GM19467 (cell line): ENCODE data around the gene TH.

ENCODE experiments used
- ATAC-seq: cut with Tn5 transposase; IDR thresholded peaks from one replicate; pipeline ENCODE4 v1.9.1; 2021; ENCODE audit warnings: mild to moderate bottlenecking, moderate library complexity; ENCODE audit not compliant: unreplicated experiment

Gene TH

DNA sequence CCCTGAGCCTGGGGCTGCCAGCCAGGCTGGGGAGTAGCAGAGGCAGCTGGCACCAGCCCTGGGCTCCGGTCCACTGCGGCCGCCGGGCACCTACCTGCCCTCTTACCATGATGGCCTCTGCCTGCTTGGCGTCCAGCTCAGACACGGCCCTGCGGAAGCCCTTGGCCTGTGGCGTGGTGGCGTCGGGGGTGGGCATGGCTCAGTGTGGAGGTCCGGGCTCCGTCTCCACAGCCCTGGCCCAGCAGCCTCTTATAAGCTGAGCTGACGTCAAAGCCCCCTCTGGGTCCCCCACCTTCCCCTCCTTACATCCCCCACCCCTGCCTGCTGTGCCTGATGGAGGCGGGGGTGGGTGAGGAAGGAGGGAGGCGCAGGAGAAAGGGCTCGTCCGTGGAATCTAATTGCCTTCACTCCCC, at the start of gene TH:
TSS of gene TH (minus strand) at position 225 of the 413 bp plus-strand sequence. CDS start at position 196, 29 bp downstream.
- no peak for ATAC-seq

DNA sequence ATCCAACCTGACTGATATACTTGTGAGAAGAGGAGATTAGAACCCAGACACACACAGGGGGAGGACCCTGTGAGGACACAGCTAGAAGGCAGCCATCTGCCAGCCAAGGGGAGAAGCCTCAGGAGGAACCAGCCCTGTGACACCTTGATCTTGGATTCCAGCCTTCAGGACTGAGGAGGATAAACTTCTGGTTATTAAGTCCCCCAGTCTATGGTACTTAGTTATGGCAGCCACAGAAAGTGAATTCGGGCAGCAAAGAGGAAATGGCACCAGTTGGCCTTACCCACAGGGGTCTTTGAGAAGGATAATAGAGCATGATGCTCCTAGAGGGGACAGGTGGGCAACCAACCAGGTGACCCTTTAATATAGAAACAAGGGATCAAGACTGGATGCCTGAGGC, 49.4 kb upstream of the TH start:
- ATAC-seq, result no peak

DNA sequence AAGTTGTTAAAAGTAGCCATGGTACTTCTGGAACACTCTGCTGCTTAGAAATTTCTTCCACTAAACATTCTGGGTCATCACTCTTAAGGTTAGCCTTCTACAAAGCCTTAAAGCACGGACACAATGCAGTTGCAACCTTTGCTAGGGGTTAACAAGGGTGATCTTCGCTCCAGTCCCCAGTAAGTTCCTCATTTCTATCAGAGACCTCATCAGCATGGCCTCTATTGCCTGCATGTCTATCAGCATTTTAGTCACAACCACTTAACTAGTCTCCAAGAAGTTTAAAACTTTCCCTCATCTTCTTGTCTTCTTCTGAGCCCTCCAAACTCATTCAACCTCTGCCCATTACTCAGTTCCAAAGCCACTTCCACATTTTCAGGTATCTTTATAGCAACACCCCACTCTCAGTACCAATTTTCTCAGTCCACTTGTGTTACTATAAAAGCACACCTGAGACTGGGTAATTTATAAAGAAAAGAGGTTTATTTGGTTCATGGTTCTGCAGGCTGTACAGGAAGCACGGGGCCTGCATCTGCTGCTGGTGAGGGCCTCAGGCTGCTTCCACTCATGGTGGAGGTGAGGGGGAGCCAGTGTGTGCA, 48.7 kb upstream of the TH start:
- ATAC-seq, result no peak

DNA sequence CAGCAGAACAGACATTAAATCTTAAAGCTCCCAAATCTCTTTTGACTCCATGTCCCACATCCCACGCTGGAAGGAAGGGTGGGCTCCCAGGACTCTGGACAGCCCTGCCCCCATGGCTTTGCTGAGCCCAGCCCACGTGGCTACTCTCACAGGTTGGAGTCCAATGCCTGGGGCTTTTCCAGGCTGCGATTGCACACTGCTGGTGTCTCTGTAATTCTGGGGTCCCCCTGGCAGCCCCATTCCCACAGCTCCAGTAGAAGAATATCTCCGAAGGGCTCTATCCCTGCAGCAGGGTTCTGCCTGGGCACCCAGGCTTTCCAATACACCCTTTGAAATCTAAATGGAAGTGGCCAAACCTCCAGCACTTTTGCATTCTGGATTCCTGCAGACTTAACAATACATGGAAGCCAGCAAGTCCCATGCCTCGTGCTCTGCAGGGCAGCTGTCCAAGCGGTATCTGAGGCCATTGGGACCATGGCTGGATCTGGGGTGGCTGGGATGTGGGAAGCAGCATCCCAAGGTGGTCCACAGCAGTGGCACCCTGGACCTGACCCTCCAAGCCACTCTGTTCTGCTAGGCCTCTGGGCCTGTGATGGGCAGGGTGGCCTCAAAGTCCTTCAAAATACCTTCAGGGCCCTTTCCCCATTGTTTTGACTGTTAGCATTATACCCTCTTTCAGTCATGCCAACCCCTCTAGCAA, 47.9 kb upstream of the TH start:
- no peak for ATAC-seq

DNA sequence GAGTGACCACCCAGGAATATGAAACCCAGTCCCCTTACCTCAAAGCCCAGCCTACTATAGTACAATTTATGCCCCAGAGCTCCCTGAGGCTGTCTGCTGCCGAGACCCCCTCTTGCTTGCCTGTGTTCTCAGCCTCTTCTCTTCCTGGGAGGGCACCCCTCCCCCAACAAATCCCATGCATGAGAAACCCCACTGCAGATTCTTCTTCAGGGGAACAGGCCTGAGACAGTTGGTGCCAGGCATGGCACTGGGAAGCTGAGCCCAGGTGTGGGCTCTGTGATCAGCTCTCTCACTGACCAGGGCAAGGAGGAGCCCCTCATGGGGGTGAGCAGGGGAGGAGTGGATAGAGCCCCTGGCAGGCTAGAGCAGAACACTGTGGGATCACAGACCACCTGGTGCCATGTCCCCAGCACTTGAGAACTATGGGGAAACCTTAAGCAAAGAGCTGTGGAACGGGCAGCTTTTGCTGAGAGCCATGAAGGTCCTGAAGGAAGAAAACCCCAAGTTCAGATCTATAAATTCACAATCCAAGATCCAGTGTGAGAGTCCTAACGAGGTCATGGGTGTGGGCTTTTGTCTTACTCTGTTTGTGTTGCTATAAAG, 46.5 kb upstream of the TH start:
- ATAC-seq, result no peak

DNA sequence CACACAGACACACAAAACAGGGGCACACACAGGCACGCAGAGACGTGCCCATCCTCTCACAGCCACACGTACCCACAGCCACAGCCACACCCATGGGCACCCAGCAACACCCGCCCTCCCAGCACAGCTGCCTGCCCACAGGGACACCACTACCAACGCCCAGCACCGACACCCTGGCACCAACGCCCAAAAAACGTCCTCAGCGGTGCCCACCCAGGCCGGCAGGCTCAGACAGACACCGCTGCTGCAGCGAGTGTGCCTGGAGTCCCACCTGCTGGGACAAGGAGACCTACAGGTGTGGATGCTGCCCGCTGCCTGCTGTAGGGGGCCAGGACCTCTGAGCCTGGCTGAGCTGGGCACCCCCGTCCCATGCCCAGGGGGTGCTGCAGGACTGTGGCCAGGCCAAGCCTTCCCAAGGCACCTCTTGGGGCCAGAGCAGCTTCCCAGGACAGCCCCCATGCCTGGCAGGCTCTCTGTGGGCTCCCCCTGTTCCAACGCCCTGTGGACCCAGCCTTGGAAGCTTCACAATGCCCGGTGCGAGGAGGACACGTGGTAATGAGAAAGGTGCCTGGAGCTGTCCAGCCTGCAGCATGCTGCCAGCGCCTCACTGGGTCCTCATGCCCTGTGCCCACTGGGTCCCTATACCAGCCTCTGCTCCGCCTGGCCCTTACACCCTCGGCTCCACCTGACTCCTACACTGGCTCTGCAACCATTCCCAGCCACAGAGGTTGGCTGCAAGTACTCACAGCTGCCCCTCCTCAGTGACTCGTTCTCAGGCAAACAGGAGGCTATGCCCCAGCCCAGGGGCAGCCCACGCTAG, 45.8 kb upstream of the TH start:
- ATAC-seq, result no peak

DNA sequence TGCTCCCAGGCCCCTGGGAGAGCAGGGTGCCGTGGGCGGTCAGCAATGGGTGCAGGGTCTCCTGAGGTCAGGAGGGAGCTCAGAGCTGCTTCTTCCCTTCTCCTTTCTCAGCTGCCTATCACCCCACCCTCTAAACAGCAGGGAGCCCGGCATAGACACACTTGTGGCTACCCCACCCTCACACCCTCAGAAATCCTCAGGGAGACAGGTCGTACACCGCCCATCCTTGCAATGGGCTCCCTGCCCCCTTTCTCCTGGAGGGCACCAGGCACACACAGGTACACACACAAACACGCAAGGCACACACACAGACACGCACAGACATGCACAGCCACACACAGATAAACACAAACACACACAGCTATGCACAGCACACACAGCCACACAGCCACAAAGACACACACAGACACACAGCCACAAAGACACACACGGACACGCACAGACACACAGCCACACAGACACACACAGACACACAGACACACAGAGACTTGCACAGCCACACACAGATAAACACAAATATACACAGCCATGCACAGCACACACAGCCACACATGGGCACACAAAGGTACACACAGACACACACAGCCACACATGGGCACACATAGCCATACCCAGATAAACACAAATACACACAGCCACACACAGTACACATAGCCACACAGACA, 44.9 kb upstream of the TH start:
- no peak for ATAC-seq

DNA sequence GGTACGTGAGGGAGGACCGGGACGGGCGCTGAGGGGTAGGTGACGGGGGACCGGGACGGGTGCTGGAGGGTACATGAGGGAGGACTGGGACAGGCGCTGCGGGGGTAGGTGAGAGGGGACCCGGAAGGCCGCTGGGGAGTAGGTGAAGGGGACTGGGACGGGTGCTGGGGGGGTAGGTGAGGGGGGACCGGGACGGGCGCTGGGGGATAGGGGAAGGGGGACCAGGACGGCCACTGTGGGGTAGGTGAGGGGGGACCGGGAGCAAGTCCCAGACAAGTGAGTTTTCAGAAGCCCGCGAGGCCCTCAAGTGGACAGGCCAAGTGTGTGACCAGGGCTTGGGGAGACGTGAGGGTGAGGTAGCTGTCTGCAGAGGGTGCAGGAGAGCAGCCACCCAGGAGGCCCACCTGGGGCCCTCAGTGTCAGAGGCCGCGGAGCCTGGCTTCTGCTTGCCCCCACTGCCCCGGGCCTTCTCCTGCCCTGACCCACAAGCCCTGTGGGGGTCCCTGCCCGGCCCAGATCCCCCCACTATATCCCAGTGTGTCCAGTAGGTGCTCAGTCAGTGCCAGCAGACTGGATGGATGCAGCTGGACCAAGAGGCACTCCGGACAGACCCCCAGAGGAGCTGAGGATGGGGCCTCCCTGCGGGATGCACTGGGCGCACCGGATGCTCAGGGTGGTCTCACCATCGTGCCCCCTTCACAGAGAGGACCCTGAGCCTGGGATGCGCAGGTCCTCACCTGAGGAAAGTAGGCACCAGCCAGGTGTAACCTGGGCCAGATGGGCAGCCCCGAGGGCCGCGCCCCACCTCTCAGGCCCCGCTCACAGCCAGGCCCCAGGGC, 44.2 kb upstream of the TH start:
- ATAC-seq, result no peak

DNA sequence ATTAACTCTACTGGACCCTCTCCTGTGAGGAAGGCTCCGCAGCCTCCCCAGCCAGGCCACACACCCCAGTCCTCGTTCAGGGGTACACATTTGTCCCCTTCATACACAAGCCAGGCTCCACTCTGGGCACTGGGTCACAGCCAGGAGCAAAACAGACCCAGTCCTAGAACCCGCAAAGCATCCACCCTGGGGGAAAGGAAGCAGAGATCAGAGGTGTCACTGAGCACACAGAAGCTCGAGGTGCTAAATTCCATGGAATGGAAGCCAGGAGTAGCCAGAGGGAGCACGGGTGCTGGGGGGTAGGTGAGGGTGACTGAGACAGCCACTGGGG, 43.6 kb upstream of the TH start:
- no peak for ATAC-seq

DNA sequence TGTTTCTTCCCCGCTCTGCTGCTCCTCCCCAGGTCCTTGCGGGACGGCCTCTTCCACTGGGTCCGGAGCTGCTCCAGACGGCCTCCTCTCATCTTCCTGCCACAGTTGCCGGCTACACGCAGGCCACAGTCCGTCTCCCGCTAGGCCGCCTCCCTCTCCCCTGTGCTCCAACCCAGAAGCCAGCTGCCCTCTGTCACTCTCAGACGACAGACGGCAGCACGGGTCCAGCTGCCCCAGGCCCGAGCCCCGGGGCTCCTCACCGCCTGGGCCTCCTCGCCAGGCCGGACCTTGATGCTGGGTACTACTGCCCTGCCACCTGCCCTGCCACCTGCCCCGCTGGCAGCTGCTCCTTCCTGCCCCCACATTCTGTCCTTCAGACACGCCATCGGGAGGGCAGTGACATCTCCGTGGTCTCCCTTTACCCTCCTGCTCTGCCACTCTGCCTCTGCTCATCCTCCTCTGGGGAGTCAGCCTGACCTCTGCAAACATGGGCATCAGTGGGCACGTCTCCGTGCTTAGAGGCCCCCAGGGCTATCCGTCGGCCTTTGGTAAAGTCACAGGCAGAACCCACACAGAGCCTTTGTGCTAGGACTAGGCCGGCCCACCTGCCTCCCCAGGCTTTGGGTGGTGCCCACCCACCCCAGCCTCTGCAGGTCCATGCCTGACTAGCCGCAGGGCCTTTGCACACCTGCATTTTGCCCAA, 43.1 kb upstream of the TH start:
- no peak for ATAC-seq

DNA sequence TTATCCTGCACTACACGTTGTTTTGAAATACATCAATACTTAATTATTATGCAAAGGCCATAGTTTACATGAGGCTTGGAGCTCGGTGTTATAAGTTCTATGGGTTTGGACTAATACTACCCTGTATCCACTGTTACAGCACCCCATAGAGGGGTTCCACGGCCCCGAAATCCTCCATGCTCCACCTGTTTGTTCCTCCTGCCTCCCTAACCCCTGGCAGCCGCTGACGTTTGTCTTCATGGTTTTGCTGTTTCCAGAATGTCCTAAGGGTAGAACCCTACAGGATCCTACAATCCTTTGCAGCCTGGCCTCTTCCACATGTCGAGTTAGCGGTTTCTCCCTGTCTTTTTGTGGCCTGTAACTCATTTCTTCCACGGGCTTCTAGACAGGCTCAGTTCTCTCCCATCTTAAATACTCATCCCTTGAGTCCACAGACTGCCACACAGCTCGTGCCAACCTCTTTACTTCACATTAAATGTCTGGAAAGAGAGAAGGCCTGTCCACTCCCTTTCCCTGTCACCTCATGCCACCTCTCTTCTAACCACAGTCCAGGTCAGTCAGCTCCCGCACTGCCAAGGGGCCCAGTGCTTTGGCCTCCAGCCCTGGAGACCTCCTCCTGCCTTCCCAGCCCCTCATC, 42.4 kb upstream of the TH start:
- no peak for ATAC-seq

DNA sequence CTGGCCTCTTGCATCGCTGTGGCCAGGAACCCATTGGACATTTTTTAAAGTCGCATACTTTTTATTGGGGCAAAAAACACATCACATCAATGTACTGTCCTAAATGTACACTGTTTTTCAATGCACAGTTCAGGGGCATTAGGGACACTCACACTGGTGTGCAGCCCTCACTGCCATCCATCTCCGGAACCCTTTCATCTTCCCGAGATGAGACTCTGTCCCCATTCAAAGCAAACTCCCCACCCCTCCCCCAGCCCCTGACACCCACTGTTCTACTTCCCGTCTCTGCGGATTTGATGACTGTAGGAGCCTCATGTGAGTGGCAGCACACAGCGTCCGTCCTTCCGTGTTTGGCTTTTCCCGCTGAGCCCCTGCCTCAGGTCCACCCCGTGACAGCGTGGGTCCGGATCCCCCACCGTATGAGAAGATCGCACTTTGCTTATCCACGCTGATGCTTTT, 41.8 kb upstream of the TH start:
- no peak for ATAC-seq

DNA sequence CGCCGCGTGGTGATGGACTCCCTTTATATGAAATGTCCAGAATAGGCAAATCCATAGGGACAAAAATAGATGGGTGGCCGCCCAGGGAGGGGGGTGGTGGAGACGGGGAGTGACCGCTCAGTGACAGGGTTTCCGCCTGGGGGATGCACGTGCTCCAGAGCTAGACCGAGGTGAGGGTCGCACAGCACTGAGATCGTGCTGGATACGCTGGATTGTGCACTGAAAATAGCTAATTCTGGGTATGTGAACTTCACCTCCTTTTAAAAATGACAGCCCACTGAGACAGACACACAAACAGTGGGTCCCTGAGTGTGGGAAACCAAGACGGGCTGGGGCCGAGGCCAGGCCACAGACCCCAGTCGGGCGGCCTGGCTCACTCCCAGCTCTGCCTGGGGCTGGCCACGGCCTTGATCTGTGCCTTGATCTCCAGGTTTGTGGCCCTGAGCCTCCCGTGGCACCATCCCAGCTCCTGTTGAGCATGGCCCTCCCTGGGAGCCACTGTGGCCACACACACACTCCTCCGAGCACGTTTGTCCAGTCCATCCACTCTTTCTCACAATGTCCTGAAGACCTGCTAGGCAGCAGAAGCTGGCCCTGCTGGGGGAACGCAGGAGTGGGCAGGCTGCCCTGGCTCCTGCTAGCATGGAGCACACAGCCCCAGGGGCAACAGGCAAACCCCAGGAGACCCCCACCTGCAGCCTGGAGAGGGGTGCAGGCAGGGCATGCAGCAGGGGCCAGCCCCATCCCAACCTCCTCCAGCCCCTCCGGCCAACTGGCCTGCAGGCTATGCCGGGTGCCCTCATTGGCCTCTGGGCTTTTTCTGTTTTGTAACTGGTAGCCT, 41.0 kb upstream of the TH start:
- no peak for ATAC-seq

DNA sequence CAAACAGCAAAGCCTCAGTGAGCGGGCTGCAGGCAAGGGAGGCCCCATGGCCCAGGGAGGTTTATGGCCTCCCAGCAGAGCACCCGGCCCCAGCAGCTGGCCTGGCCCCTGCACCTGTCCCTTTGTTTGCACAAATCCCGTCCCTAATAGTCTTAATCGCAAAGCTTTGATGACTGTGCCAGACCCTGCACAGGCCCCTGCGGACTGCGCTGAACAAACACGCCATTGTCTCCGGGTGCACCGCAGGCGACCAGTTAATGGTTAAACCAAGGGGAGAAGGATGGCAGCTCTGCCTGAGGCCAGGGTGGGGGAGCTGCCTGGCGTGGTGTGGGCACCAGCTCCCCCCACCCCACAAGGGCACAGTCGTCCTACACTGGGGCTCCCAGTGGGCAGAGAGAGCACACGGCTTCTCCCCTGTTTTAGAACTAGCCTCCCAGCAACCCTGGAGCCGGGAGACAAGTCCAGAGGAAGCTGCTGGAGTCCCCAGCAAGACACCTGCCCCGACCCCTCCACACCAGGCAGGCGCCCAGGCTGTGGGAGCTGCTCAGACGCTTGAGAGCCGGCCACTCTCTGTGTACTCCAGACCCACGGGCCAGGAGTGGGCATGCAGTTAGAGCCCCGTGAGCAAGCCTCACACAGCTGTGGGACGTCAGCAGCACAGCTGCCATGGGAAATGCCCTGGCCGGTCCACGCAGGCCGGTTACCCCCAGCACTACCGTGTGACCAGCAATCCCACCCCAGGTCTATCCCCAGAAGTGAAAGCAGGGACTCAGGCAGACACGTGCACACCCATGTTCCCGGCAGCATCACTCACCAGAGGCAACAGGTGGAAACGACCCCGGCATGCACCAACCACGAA, 39.7 kb upstream of the TH start:
- no peak for ATAC-seq

DNA sequence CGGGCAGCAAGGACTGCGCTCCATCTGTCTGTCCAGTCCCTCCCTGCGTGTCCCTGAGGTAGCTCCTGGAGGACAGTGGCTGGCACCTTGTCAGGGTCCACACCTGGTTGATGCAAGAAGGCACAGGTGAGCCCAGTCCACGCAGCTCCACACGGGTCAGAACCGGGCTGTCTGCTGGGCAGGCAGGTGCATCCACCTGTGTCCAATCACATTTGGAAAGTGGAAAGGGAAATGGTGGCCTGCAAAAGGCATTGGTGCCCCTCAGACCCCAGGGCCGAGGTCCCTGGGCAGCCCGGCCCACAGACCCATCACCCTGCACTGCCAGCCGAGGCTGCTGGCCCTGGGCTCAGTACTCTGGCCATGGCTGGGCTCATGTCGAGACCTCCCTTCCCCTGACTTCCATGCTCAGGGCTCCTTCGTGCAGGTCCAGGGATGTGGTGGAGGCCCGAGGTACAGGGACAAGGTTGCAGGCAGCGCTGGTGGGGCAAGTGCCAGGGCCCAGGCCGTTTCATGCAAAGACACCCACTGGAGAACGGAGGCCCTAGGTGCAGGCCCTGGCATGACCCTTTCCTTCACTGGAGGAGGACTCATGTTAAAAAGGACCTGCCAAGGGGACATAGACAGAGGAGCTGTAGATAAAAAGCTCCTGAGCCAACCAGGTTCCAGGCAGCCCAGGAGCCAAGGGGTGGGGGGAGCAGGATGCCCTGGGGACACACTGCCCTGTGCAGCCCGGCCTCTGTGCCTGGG, 38.9 kb upstream of the TH start:
- ATAC-seq, result no peak

DNA sequence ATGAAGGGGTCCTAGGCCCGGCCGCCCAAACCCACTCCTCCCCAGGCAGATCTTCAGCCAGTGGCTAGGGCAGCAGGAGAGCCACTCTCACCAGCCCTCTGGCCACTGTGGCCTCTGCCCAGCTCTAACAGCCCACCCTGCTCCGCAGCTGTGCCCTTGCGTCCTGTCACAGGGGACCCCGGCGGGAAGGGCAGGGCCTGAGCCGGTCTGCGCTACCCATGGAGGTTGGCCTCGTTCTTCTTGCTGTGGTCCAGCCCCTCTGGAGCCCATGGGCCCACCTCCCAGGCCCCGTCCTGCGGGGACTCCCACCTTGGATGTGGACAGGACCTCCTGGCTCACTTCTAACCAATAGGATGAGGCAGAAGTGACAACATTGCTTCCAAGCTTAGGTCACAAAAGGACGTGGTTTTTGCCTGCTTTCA, 38.3 kb upstream of the TH start:
- ATAC-seq, result no peak

DNA sequence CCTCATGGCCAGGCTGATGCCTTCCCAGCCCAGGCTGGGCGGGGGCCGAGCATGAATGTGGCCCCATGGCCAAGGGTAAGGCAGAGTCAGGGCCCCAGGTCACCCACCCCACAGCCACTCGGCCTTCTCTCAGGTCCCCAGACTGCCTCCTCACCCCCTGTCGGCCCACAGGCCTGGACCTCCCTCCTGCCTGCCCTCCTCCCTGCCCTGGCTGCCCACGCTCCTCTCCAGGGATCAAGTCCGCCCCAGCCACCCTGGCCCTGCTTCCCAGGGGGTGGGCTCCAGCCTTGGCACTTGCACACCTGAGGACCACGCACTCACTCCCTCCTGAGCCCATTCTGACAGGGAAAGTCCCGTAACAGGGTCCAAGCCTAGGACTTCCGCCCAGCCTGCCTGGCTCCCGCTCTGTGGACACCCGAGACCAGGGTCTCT, 37.8 kb upstream of the TH start:
- ATAC-seq, result no peak
